IMR-90 (cell line): ENCODE measurements around the gene SEC16B. TPM values are rescaled to one million over a fixed set of nuclear protein-coding genes. Genes with fewer than 3 reads are reported as not detected.
A peak's percentile ranks its signal among the peaks of the same experiment; 100 is the strongest.

Experiments
- ATAC-seq: fragments of 200-7000 bp; cut with Tn5 transposase; 2 replicates; pipeline ENCODE4 v1.9.1; 2020; ENCODE audit warnings: low read depth, mild to moderate bottlenecking, moderate library complexity
- BruUV-seq: library from RNA; stranded (reverse); fragments of 400-500 nt; replicated peaks from 2 replicates; lab custom pipeline; 2021; lab: Mats Ljungman, UMichigan
- CTCF ChIA-PET: fragments of 300-600 bp; formaldehyde crosslinking; extraction: SDS; loops from one replicate; lab custom pipeline; 2021; ENCODE audit warnings: antibody characterized with exemption; lab: Yijun Ruan, JAX
- POLR2A ChIA-PET: fragments of 300-600 bp; sonication (Branson Sonifier 250); formaldehyde crosslinking; loops from one replicate; lab custom pipeline; 2022; ENCODE audit warnings: antibody characterized with exemption; ENCODE audit not compliant: unreplicated experiment; lab: Charles Lee
- DNase-seq: peaks from one replicate; pipeline ENCODE4 v3.0.0; 2013
- H2AFZ ChIP-seq: replicated peaks from 2 replicates; pipeline ENCODE3; 2013; ENCODE audit warnings: low read length, mild to moderate bottlenecking; ENCODE audit not compliant: poor library complexity
- H2AK5ac ChIP-seq: 2 replicates; pipeline ENCODE4 v1.6.1; 2013; ENCODE audit warnings: low read depth, low read length, inconsistent platforms
- H2AK9ac ChIP-seq: replicated peaks from 2 replicates; pipeline ENCODE3; 2013; ENCODE audit warnings: mild to moderate bottlenecking, low read depth, low read length, moderate library complexity; ENCODE audit not compliant: poor library complexity
- H2BK120ac ChIP-seq: 2 replicates; pipeline ENCODE4 v1.6.1; 2013; ENCODE audit warnings: low read depth, low read length, inconsistent platforms
- H2BK15ac ChIP-seq: 3 replicates; pipeline ENCODE4 v1.6.1; 2013; ENCODE audit warnings: low read depth, low read length, inconsistent platforms
- H2BK20ac ChIP-seq: 2 replicates; pipeline ENCODE4 v1.6.1; 2013; ENCODE audit warnings: low read depth, mild to moderate bottlenecking, inconsistent platforms, low read length, moderate library complexity
- H2BK5ac ChIP-seq: 2 replicates; pipeline ENCODE4 v1.6.1; 2013; ENCODE audit warnings: mild to moderate bottlenecking, low read depth, low read length, inconsistent platforms; ENCODE audit not compliant: poor library complexity, severe bottlenecking
- H3K14ac ChIP-seq: replicated peaks from 2 replicates; pipeline ENCODE4 v1.6.1; 2013; ENCODE audit warnings: low read depth, low read length, inconsistent platforms
- H3K18ac ChIP-seq: 2 replicates; pipeline ENCODE4 v1.6.1; 2013; ENCODE audit warnings: low read depth, low read length, control low read depth
- H3K23ac ChIP-seq: 2 replicates; pipeline ENCODE4 v1.6.1; 2013; ENCODE audit warnings: low read depth, low read length, inconsistent platforms
- H3K27ac ChIP-seq: 2 replicates; pipeline ENCODE4 v1.5.1; 2013; ENCODE audit warnings: mild to moderate bottlenecking, control low read depth, low read length; ENCODE audit not compliant: insufficient read depth
- H3K27me3 ChIP-seq: 2 replicates; pipeline ENCODE4 v1.6.1; 2013; ENCODE audit warnings: low read length; ENCODE audit not compliant: control insufficient read depth, insufficient read depth
- H3K36me3 ChIP-seq: 2 replicates; pipeline ENCODE4 v1.6.1; 2013; ENCODE audit warnings: low read length, mixed read lengths; ENCODE audit not compliant: control insufficient read depth, insufficient read depth
- H3K4ac ChIP-seq: 2 replicates; pipeline ENCODE4 v1.6.1; 2013; ENCODE audit warnings: low read depth, low read length, inconsistent platforms
- H3K4me1 ChIP-seq: 2 replicates; pipeline ENCODE4 v1.6.1; 2013; ENCODE audit warnings: low read length, mixed read lengths; ENCODE audit not compliant: control insufficient read depth, insufficient read depth
- H3K4me2 ChIP-seq: 2 replicates; pipeline ENCODE4 v1.6.1; 2013; ENCODE audit warnings: low read depth, mild to moderate bottlenecking, control low read depth, low read length, moderate library complexity
- H3K4me3 ChIP-seq: 2 replicates; pipeline ENCODE4 v1.5.1; 2013; ENCODE audit warnings: low read depth, mild to moderate bottlenecking, control low read depth, low read length, moderate library complexity; ENCODE audit not compliant: insufficient read depth
- H3K56ac ChIP-seq: 2 replicates; pipeline ENCODE4 v1.6.1; 2013; ENCODE audit warnings: low read length, inconsistent platforms; ENCODE audit not compliant: insufficient read depth; ENCODE audit errors: extremely low read depth
- H3K79me1 ChIP-seq, 2 experiments: 2 replicates each; pipeline ENCODE4 v1.6.1; 2013; ENCODE audit warnings: low read length in 2 of 2, inconsistent platforms in 1 of 2, low read depth in 1 of 2
- H3K9ac ChIP-seq: 2 replicates; pipeline ENCODE4 v1.6.1; 2013; ENCODE audit warnings: low read depth, low read length, control low read depth
- H3K9me1 ChIP-seq: 2 replicates; pipeline ENCODE4 v1.6.1; 2013; ENCODE audit warnings: low read length, inconsistent platforms; ENCODE audit not compliant: insufficient read depth
- H3K9me3 ChIP-seq: 2 replicates; pipeline ENCODE4 v1.6.1; 2013; ENCODE audit warnings: low read length; ENCODE audit not compliant: control insufficient read depth, insufficient read depth
- H4K20me1 ChIP-seq: 2 replicates; pipeline ENCODE4 v1.6.1; 2013; ENCODE audit warnings: low read length, inconsistent platforms; ENCODE audit not compliant: insufficient read depth
- H4K5ac ChIP-seq: 2 replicates; pipeline ENCODE4 v1.6.1; 2013; ENCODE audit warnings: mild to moderate bottlenecking, low read depth, low read length, control low read depth
- H4K8ac ChIP-seq, 2 experiments: 2 replicates each; pipeline ENCODE4 v1.6.1; 2013; ENCODE audit warnings: low read depth in 2 of 2, low read length in 2 of 2, control low read depth in 1 of 2, inconsistent platforms in 1 of 2
- H4K91ac ChIP-seq: 2 replicates; pipeline ENCODE4 v1.6.1; 2013; ENCODE audit warnings: low read depth, low read length, inconsistent platforms; ENCODE audit not compliant: insufficient read depth
- CEBPB ChIP-seq: IDR thresholded peaks from 2 replicates; pipeline ENCODE4 v1.6.1; 2012; ENCODE audit warnings: low read depth, low read length, improper control_type of control experiment
- CHD1 ChIP-seq: IDR thresholded peaks from 2 replicates; pipeline ENCODE4 v1.6.1; 2012; ENCODE audit warnings: low read depth, low read length, improper control_type of control experiment
- CTCF ChIP-seq: conservative IDR thresholded peaks from 2 replicates; pipeline ENCODE4 v1.5.1; 2012; ENCODE audit warnings: mild to moderate bottlenecking, low read depth, low read length, improper control_type of control experiment
- FOS ChIP-seq: fragments of 150-350 bp; IDR thresholded peaks from 2 replicates; pipeline ENCODE4 v1.6.1; 2016; ENCODE audit warnings: low read depth, low read length
- MAFK ChIP-seq: IDR thresholded peaks from 2 replicates; pipeline ENCODE4 v1.6.1; 2012; ENCODE audit warnings: low read depth, low read length, improper control_type of control experiment
- MXI1 ChIP-seq: IDR thresholded peaks from 2 replicates; pipeline ENCODE4 v1.6.1; 2012; ENCODE audit warnings: low read depth, mild to moderate bottlenecking, low read length, moderate library complexity, borderline replicate concordance
- NFE2L2 ChIP-seq: fragments of 150-350 bp; IDR thresholded peaks from 2 replicates; pipeline ENCODE4 v1.6.1; 2016; ENCODE audit warnings: low read depth, mild to moderate bottlenecking, low read length
- POLR2A ChIP-seq: IDR thresholded peaks from 2 replicates; pipeline ENCODE4 v1.6.1; 2012; ENCODE audit warnings: mild to moderate bottlenecking, low read depth, low read length
- RAD21 ChIP-seq: IDR thresholded peaks from 2 replicates; pipeline ENCODE4 v1.6.1; 2012; ENCODE audit warnings: low read length, improper control_type of control experiment
- RCOR1 ChIP-seq: IDR thresholded peaks from 2 replicates; pipeline ENCODE4 v1.6.1; 2012; ENCODE audit warnings: mild to moderate bottlenecking, low read length, improper control_type of control experiment; ENCODE audit not compliant: insufficient replicate concordance
- RFX5 ChIP-seq: IDR thresholded peaks from 2 replicates; pipeline ENCODE4 v1.8.0; 2012; ENCODE audit warnings: low read depth, mild to moderate bottlenecking, low read length, moderate library complexity
- SMC3 ChIP-seq: fragments of 150-350 bp; IDR thresholded peaks from 2 replicates; pipeline ENCODE4 v1.6.1; 2016; ENCODE audit warnings: low read depth, mild to moderate bottlenecking, antibody characterized with exemption, low read length, moderate library complexity
- WGBS, 2 experiments: methylation state at CpG; one replicate each; pipeline versions ENCODE4 v1.1.5 to v1.1.7; 2013; ENCODE audit warnings: missing lambda C conversion rate in 2 of 2; ENCODE audit not compliant: insufficient read length in 1 of 2; ENCODE audit errors: extremely low coverage in 2 of 2; 5-methylcytosine and 5-hydroxymethylcytosine counted together
- dilution Hi-C: fragments of 300-500 bp; cut with HindIII; formaldehyde crosslinking; loops from one replicate; pipeline ENCODE4 v1.14.3; 2018; ENCODE audit warnings: low sequenced_read_pairs; ENCODE audit not compliant: unreplicated experiment
- in situ Hi-C: fragments of 300-500 bp; cut with MboI; formaldehyde crosslinking; loops from 3 replicates; pipeline ENCODE4 v1.14.3; 2019; ENCODE audit warnings: low sequenced_read_pairs, inconsistent platforms, mixed read lengths
- intact Hi-C: fragments of 100-400 bp; cut with micrococcal nuclease; formaldehyde crosslinking; loops from 2 replicates; pipeline ENCODE4 v1.10.0; 2022
- polyA plus RNA-seq, 3 experiments: library from polyadenylated mRNA; depleted of rRNA; stranded (reverse); fragments of >200 nt; gene quantifications; 2 replicates each; pipeline ENCODE4 v1.2.3, GENCODE V29; 2012; ENCODE audit warnings: low replicate concordance in 1 of 3
- total RNA-seq: library from RNA; depleted of rRNA; stranded (reverse); fragments of >200 nt; gene quantifications from 2 replicates; pipeline ENCODE4 v1.2.3, GENCODE V29; 2012
- TF ChIP-seq, protein P1 (sequence below): fragments of 150-350 bp; IDR thresholded peaks from 2 replicates; pipeline ENCODE4 v1.6.1; 2017; ENCODE audit warnings: mild to moderate bottlenecking, antibody characterized with exemption, low read length, low read depth

The SEC16B gene
- total and polyA plus RNA-seq, 2 of the 4 experiments (the other 2 are of a cell fraction): 4.3 TPM

GRCh38 chr1:177959811-177960515 is 9.9 kb downstream of the SEC16B start:
- Histone ChIP-seq H3K9me1 (no peaks in the 10 kb centered on the region), H3K4ac (no peak overlapping the region), H2AFZ (no peak overlapping the region), H2AK9ac (peak overlapping the region; percentile 30), H3K27me3 (no peaks in the 10 kb centered on the region), H2BK20ac (no peak overlapping the region), H2BK15ac (no peak overlapping the region), H3K56ac (no peak overlapping the region), H3K27ac (no peak overlapping the region), H3K14ac (no peak overlapping the region), H3K23ac (no peak overlapping the region), H3K9me3 (no peaks in the 10 kb centered on the region), H2BK5ac (no peak overlapping the region), H3K79me1 (no peaks in the 10 kb centered on the region), H2BK120ac (no peak overlapping the region), H2AK5ac (no peak overlapping the region), H3K9ac (no peak overlapping the region), H3K4me2 (peak overlapping the region; percentile 48; the same call in 1 of the 2 replicates), H4K20me1 (no peaks in the 10 kb centered on the region), H3K18ac (no peak overlapping the region), H4K91ac (no peak overlapping the region), H4K5ac (no peak overlapping the region), H4K8ac (no peak overlapping the region), H3K4me3 (no peak overlapping the region), H3K4me1 (peaks cover 15% of the 10 kb centered on the region), H3K36me3 (no peaks in the 10 kb centered on the region)
- ChIA-PET POLR2A (no interaction called here), CTCF (no interaction called here)
- DNase-seq (peak; percentile 68), ATAC-seq (peak; percentile 91)
- intact Hi-C loops (loop anchor here (1.0 to 10.0 kb wide), 5 partner anchors 72 to 637 kb away; partner anchors contain the start of genes CLEC20A and RASAL2), dilution Hi-C loops (no loop called here), in situ Hi-C loops (loop anchor here (5.0 kb wide), 1 partner anchor 322 kb away; no protein-coding TSS in a partner anchor)
- WGBS, 2 experiments: 20% methylated on average over 1 of the region's 5 CpGs; no CpG with 5 or more reads in 1 of the 2 experiments
- no TSS peak for BruUV-seq
- TF ChIP-seq FOS: no peak
- TF ChIP-seq, protein P1, sequence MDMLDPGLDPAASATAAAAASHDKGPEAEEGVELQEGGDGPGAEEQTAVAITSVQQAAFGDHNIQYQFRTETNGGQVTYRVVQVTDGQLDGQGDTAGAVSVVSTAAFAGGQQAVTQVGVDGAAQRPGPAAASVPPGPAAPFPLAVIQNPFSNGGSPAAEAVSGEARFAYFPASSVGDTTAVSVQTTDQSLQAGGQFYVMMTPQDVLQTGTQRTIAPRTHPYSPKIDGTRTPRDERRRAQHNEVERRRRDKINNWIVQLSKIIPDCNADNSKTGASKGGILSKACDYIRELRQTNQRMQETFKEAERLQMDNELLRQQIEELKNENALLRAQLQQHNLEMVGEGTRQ: no peak
- no peak for TF ChIP-seq CHD1
- no peak for TF ChIP-seq RCOR1
- TF ChIP-seq MAFK: peak; percentile 90
- no peak for TF ChIP-seq MXI1
- TF ChIP-seq CEBPB: no peak
- peak; percentile 66 for TF ChIP-seq CTCF
- TF ChIP-seq RFX5: no peak
- peak; percentile 77 for TF ChIP-seq SMC3
- TF ChIP-seq NFE2L2: no peak
- TF ChIP-seq RAD21: peak; percentile 79
- no peak for TF ChIP-seq POLR2A
